GM18499 (cell line): ENCODE data around the gene SCAND1.
"Not testable (repeated sequence)": the region's sequence is repeated elsewhere in the genome, so short reads cannot be mapped to it uniquely, and the experiment has no call there.

Experiments
- ATAC-seq: cut with Tn5 transposase; IDR thresholded peaks from one replicate; pipeline ENCODE4 v1.9.1; 2021; ENCODE audit warnings: moderate number of reproducible peaks; ENCODE audit not compliant: insufficient read depth, unreplicated experiment

SCAND1 gene

GRCh38 chr20:35963878-35964277, 9.6 kb upstream of the SCAND1 start:
- ATAC-seq, result no peak

GRCh38 chr20:35959291-35959690, 5.0 kb upstream of the SCAND1 start:
- not testable (repeated sequence) for ATAC-seq

- ATAC-seq, result no peak
These were observed 2.3 kb upstream of the SCAND1 start for GRCh38 chr20:35956616-35957015.

DNA sequence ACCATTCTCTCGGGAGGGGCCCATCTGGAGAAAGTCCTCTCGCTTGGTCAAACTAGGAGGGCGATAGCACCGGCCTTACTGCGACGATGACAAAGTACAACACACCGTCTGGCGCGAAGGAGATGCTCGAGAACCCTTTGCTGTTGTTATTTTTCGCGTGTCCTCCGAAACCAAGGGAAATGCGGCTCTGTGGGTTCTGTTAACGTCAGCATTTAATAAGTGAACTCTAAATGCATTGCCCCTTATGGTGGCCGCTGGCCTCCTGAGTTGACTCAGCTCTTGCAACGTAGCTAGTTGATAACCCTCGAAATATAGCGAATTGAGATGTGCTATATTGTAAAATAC, 577 bp upstream of the SCAND1 start:
- ATAC-seq, result peak; percentile 20

DNA sequence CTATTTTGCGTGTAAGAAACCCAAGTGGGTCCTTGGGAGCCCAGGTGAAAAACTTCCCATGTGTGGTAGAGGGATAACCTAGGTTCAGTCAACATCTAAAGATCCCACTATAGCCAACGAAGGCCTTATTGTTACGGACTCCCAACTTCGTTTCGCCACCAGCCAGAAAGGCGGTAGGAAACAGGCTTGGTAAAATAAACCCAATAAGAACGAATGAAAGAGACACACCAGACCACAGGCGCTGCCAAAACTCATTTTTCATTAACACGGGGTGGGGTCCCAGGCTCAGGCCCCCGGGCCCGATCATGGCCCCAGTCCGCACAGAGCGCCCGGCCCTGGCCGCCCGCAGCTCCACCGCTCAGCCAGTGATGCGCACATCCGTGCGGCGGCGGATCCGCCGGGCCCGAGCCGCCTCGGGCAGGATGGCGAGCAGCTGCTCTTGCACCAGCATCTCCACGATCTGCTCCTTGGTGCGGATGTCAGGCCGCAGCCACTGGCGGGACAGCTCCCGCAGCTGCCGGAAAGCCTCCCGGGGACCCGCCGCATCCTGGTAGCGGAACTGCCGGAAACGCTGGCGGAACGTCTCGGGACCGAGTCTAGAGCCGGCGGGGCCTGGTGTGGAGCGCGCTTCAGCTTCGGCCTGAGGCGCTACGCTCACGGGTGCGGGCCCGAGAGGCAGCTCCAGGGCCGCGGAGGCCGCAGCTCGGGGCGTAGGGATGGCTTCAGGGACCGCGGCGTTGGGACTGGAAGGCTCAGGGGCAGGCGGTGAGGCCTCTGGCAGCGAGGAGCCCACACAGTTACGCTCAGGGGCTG, 709 bp downstream of the SCAND1 start:
- ATAC-seq, result peak; percentile 18

DNA sequence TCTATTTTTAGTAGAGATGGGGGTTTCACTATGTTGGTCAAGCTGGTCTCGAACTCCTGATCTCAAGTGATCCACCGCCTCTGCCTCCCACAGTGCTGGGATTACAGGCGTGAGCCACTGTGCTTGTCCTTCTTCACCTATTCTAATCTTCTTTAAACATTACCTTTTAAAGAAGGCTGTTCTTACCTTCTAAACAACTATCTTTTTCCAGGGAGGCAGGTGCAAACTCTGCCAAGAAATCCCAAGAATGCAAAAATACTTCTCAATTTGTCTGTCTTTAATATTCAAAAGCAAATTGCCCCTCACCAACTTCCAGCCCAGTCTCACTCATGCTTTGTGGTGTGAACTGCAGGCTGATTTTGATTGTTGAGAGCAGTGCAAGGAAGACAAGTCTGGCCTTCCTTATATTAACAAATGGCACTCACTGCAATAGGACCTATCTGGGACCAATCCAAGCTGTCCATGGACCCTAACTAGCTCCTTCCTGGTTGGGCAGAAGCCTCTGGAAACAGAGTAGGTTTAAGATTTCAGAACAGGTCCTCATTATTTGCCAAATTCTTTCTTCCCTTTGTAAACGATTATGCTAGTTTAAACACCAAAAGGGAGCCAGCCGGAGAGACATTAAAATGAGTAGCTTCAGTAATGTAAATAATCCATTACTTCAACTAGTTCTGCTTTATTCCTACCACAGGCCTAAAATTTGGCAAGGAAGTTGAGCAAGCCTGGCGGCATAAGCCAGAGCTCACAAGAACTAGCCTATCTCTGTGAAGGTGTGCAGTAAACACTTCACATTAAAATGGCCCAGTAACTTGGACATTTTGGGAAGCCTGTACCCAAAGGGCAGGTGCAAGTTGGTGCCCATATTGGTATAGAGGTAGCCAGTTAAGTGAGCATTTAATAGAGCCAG, 1.6 kb downstream of the SCAND1 start:
- ATAC-seq, result no peak

GRCh38 chr20:35952080-35952479, 2.2 kb downstream of the SCAND1 start:
- not testable (repeated sequence) for ATAC-seq

- ATAC-seq, result no peak
These were observed 4.2 kb downstream of the SCAND1 start for GRCh38 chr20:35950093-35950492.

- no peak for ATAC-seq
These were observed 6.4 kb downstream of the SCAND1 start for GRCh38 chr20:35947907-35948306.

DNA sequence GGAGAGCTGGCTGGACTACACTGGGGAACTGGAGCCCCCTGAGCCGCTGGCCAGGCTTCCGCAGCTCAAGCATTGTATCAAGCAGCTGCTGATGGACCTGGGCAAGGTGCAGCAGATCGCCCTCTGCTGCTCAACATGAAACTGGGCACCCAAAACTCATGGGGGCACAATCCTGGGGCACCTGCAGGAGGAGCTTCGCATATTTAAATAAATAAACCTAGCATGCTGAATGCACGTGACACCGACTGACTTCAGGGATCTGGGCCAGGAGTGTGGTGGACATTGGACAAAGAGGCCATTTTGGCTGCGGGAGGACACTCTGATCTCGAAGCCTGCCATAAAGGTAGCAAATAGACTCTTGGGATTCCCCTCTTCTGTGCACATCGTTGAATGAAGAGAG, 6.8 kb downstream of the SCAND1 start:
- ATAC-seq, result no peak

DNA sequence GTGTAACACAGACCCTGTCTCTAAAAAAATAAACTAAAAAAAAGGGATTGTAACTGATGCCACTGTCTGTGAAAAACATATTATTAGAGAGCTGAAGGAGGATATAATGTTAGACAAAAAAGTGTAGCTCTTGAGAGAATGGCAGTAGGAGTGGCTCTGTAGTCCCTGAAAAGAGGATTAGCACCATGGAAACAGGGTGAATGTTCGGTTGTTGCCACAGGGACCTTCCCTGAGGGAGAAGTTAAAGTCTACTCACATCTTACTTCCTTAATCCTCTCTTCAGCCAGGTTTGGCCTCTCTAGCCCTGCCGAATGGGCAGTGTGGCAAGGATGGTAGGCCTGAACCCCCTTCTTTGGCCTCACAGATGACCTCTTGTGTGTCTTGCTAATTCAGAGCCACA, 12.1 kb downstream of the SCAND1 start:
- ATAC-seq, result no peak

GRCh38 chr20:35941620-35942019, 12.7 kb downstream of the SCAND1 start:
- ATAC-seq, result no peak

GRCh38 chr20:35939264-35939663, 15.0 kb downstream of the SCAND1 start:
- no peak for ATAC-seq

GRCh38 chr20:35934050-35934449, 20.3 kb downstream of the SCAND1 start:
- ATAC-seq, result no peak

- no peak for ATAC-seq
These were observed 25.0 kb downstream of the SCAND1 start for GRCh38 chr20:35929301-35929700.

- no peak for ATAC-seq
These were observed 33.8 kb downstream of the SCAND1 start for GRCh38 chr20:35920523-35920922.

GRCh38 chr20:35918021-35918420, 36.3 kb downstream of the SCAND1 start:
- no peak for ATAC-seq

DNA sequence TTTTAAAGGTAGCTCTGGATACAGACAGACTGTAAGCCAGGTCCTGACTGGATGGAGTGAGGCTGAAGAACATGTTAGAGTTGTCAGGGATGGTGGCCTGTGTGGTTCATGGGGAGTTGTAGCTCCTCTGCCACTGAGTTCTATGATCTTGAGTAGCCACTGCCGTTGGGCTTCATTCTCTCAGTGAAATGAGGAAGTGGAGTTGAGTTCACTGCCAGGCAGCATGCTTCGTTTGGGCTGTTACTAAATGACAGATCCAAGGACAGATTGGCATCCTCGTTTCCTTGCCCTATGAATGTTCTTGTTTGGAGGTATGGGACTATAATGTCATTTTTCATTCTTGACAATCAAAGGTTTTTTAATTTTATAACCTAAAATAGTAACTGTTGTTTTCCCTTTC, 37.2 kb downstream of the SCAND1 start:
- no peak for ATAC-seq

- no peak for ATAC-seq
These were observed 41.4 kb downstream of the SCAND1 start for GRCh38 chr20:35912881-35913280.

DNA sequence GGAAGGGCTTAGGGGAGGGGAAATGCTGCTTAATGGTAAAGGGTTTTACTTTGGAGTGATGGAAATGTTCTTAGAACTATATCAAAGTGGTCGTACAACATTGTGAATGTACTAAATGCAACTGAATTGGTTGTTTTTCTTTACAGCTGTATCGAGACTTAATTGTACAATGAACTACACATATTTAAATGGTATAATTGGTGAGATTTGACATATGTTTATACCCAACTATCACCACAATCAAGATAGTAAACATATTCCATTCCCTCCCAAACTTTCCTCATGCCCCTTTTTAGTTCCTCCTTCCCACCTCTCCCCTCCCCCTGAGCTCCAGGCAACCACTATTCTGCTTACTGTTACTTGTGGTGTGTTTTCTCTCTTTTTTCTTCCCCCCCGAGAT, 44.0 kb downstream of the SCAND1 start:
- ATAC-seq, result no peak

- no peak for ATAC-seq
These were observed 44.5 kb downstream of the SCAND1 start for GRCh38 chr20:35909796-35910195.
